Peyer's patch (tissue), 4 donors: ENCODE data around the gene CD8B. TPM values are rescaled to one million over a fixed set of nuclear protein-coding genes. Genes with fewer than 3 reads are reported as not detected.

ENCODE experiments used
- DNase-seq, 3 donors: peaks; one replicate each; pipeline ENCODE4 v3.0.0-alpha.2; 2017 to 2019
- H3K27ac ChIP-seq, 4 donors: fragments of 200-600 bp; sonication (generic); one replicate each; pipeline ENCODE4 v1.5.1; 2016 to 2019
- H3K27me3 ChIP-seq, 2 donors: fragments of 200-600 bp; sonication (generic); one replicate each; pipeline ENCODE4 v1.5.1; 2019
- H3K36me3 ChIP-seq, 3 donors: fragments of 200-600 bp; sonication (generic); one replicate each; pipeline ENCODE4 v1.5.1; 2016 to 2019
- H3K4me1 ChIP-seq, 4 donors: fragments of 200-600 bp; sonication (generic); one replicate each; pipeline ENCODE4 v1.5.1; 2016 to 2019
- H3K4me3 ChIP-seq, 4 donors: fragments of 200-600 bp; sonication (generic); 1 replicate in 3 of 4; 2 replicates in 1 of 4; pipeline ENCODE4 v1.5.1; 2016 to 2019; ENCODE audit warnings: mild to moderate bottlenecking in 1 of 4
- H3K9me3 ChIP-seq, 4 donors: fragments of 200-600 bp; sonication (generic); one replicate each; pipeline ENCODE4 v1.5.1; 2016 to 2019; ENCODE audit warnings: mild to moderate bottlenecking in 1 of 4
- CTCF ChIP-seq, 6 experiments: fragments of 450-650 bp in 4 of 6; fragments of 200-600 bp in 2 of 6; sonication (generic) in 1 of 6; IDR thresholded peaks; one replicate each; pipeline ENCODE4 v1.5.1; 2017 to 2019; ENCODE audit warnings: antibody characterized with exemption in 6 of 6, mild to moderate bottlenecking in 3 of 6, moderate library complexity in 1 of 6
- POLR2A ChIP-seq, 2 donors: fragments of 450-650 bp; IDR thresholded peaks; one replicate each; pipeline ENCODE4 v1.5.1; 2017; ENCODE audit warnings: antibody characterized with exemption in 2 of 2, mild to moderate bottlenecking in 2 of 2, moderate library complexity in 2 of 2
- total RNA-seq, 4 donors: library from RNA; depleted of rRNA; stranded (reverse); fragments of >200 nt; gene quantifications; one replicate each; pipeline ENCODE4 v1.1.0, GENCODE V29; 2016

The CD8B gene
- total RNA-seq, 4 donors from 2014 or later, result 3.8 to 30.5 (median 21.6) TPM

- no peaks in the 10 kb centered on the region for H3K9me3 ChIP-seq
- no peak for TF ChIP-seq POLR2A (IDR thresholded peaks at IDR 0.05)
- no peak for TF ChIP-seq CTCF (IDR thresholded peaks at IDR 0.05)
- no peak overlapping the region for H3K27ac ChIP-seq
- DNase-seq, result no peak
- no peak overlapping the region for H3K4me3 ChIP-seq
- H3K27me3 ChIP-seq, result no peaks in the 10 kb centered on the region
- H3K4me1 ChIP-seq, result no peaks in the 10 kb centered on the region
- H3K36me3 ChIP-seq, result no peaks in the 10 kb centered on the region
Measured at GRCh38 chr2:86781363-86781762, 80.3 kb downstream of the CD8B start.

- Histone ChIP-seq H3K9me3 (no peaks in the 10 kb centered on the region), H3K4me3 (no peak overlapping the region), H3K27ac (no peak overlapping the region), H3K27me3 (no peaks in the 10 kb centered on the region), H3K4me1 (no peaks in the 10 kb centered on the region), H3K36me3 (peaks cover 0 to under 1% (median 0%) of the 10 kb centered on the region in 3 donors)
- TF ChIP-seq POLR2A (IDR thresholded peaks at IDR 0.05) (no peak), CTCF (IDR thresholded peaks at IDR 0.05) (no peak)
- no peak for DNase-seq
Measured at GRCh38 chr2:86779971-86780370, 81.7 kb downstream of the CD8B start.

DNA sequence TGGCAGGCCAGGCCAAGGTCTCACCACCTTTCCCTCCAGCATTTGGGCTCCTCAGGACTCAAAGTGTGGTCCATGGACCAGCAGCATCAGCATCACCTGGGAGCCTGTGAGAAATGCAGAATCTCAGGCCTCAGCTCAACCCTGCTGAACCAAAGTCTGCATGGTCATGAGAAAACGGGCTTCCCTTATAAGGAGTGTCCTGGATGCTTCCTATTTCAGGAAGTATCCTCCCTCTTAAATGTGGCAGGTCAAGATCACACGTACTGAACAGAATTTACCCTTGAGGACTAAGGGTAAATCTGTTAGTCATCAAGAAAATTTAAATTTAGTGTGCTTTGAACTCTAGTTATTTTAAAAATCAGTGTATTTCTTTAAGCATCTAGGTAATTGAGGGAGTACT, 82.7 kb downstream of the CD8B start:
- DNase-seq, result no peak

GRCh38 chr2:86776532-86776931, 85.2 kb downstream of the CD8B start:
- Histone ChIP-seq H3K9me3 (no peaks in the 10 kb centered on the region), H3K4me1 (no peaks in the 10 kb centered on the region), H3K36me3 (peaks cover 0 to 34% (median 0%) of the 10 kb centered on the region in 3 donors)

More for the DNA sequence above, 82.7 kb downstream of the CD8B start:
- Histone ChIP-seq H3K4me1 (no peaks in the 10 kb centered on the region), H3K4me3 (no peak overlapping the region), H3K27me3 (no peaks in the 10 kb centered on the region), H3K9me3 (no peaks in the 10 kb centered on the region), H3K36me3 (peaks cover 0 to 11% (median 0%) of the 10 kb centered on the region in 3 donors), H3K27ac (no peak overlapping the region)
- TF ChIP-seq POLR2A (IDR thresholded peaks at IDR 0.05) (no peak), CTCF (IDR thresholded peaks at IDR 0.05) (no peak)

GRCh38 chr2:86775338-86775737, 86.3 kb downstream of the CD8B start:
- no peak for TF ChIP-seq CTCF (IDR thresholded peaks at IDR 0.05)
- TF ChIP-seq POLR2A (IDR thresholded peaks at IDR 0.05), result no peak
- no peaks in the 10 kb centered on the region for H3K27me3 ChIP-seq

More at GRCh38 chr2:86776532-86776931, 85.2 kb downstream of the CD8B start:
- Histone ChIP-seq H3K27me3 (no peaks in the 10 kb centered on the region), H3K27ac (no peak overlapping the region), H3K4me3 (no peak overlapping the region)
- DNase-seq, result no peak
- TF ChIP-seq CTCF (IDR thresholded peaks at IDR 0.05), result no peak
- no peak for TF ChIP-seq POLR2A (IDR thresholded peaks at IDR 0.05)

GRCh38 chr2:86774862-86775261, 86.8 kb downstream of the CD8B start:
- TF ChIP-seq POLR2A (IDR thresholded peaks at IDR 0.05) (no peak), CTCF (IDR thresholded peaks at IDR 0.05) (no peak)
- Histone ChIP-seq H3K27me3 (no peaks in the 10 kb centered on the region), H3K4me1 (no peaks in the 10 kb centered on the region), H3K9me3 (no peaks in the 10 kb centered on the region), H3K27ac (no peak overlapping the region), H3K4me3 (no peak overlapping the region), H3K36me3 (peaks cover 0 to 51% (median 0%) of the 10 kb centered on the region in 3 donors)
- DNase-seq, result no peak

More at GRCh38 chr2:86775338-86775737, 86.3 kb downstream of the CD8B start:
- H3K4me3 ChIP-seq, result no peak overlapping the region
- peaks cover 0 to 46% (median 0%) of the 10 kb centered on the region in 3 donors for H3K36me3 ChIP-seq
- no peak overlapping the region for H3K27ac ChIP-seq
- no peaks in the 10 kb centered on the region for H3K9me3 ChIP-seq
- H3K4me1 ChIP-seq, result no peaks in the 10 kb centered on the region
- DNase-seq, result no peak
